K562 (cell line): ENCODE data around the gene ZC3H10. TPM values are rescaled to one million over a fixed set of nuclear protein-coding genes. Genes with fewer than 3 reads are reported as not detected.

Source experiments
- BHLHE40 ChIP-seq: IDR thresholded peaks from 2 replicates; pipeline ENCODE4 v1.6.1; 2011; ENCODE audit warnings: low read length, improper control_type of control experiment
- CHD1 ChIP-seq: fragments of 200-600 bp; sonication (generic); IDR thresholded peaks from one replicate; pipeline ENCODE4 v1.6.1; 2012; ENCODE audit warnings: mild to moderate bottlenecking, moderate library complexity, low read length, inconsistent platforms
- DNMT1 ChIP-seq: fragments of 450-650 bp; IDR thresholded peaks from 2 replicates; pipeline ENCODE4 v1.6.1; 2016; ENCODE audit warnings: antibody characterized with exemption, mild to moderate bottlenecking
- FOXA3 ChIP-seq, 2 experiments: fragments of 450-650 bp in 1 of 2; sonication (generic) in 1 of 2; formaldehyde crosslinking; IDR thresholded peaks in 1 of 2; conservative IDR thresholded peaks in 1 of 2; 2 replicates each; pipeline versions ENCODE4 v1.4.0 to v1.8.0; 2020 to 2022; ENCODE audit warnings: mild to moderate bottlenecking in 2 of 2, missing genetic modification reagents in 1 of 2
- HCFC1 ChIP-seq: IDR thresholded peaks from 2 replicates; pipeline ENCODE4 v1.6.1; 2012; ENCODE audit warnings: low read depth, low read length, improper control_type of control experiment
- HDAC1 ChIP-seq, 2 experiments: fragments of 450-650 bp; IDR thresholded peaks; 2 replicates each; pipeline ENCODE4 v1.6.1; 2016 to 2017; ENCODE audit warnings: inconsistent platforms in 1 of 2, mild to moderate bottlenecking in 1 of 2, moderate library complexity in 1 of 2
- HDAC3 ChIP-seq: fragments of 450-650 bp; IDR thresholded peaks from 2 replicates; pipeline ENCODE4 v1.6.1; 2018; ENCODE audit warnings: borderline replicate concordance, mild to moderate bottlenecking, moderate library complexity; ENCODE audit not compliant: partially characterized antibody
- HOXB6 ChIP-seq: fragments of 250-450 bp; sonication (Bioruptor Pico); IDR thresholded peaks from 2 replicates; pipeline ENCODE4 v1.5.1; 2022; ENCODE audit warnings: mild to moderate bottlenecking, borderline replicate concordance
- L3MBTL2 ChIP-seq: fragments of 450-650 bp; IDR thresholded peaks from 2 replicates; pipeline ENCODE4 v1.6.1; 2016; ENCODE audit warnings: mild to moderate bottlenecking, moderate library complexity
- MAZ ChIP-seq, 2 experiments: fragments of 450-650 bp in 1 of 2; sonication (generic) in 1 of 2; formaldehyde crosslinking; IDR thresholded peaks in 1 of 2; conservative IDR thresholded peaks in 1 of 2; 2 replicates each; pipeline versions ENCODE4 v1.4.0 to v1.5.0; 2020; ENCODE audit warnings: mild to moderate bottlenecking in 1 of 2, missing genetic modification reagents in 1 of 2
- NFE2 ChIP-seq: IDR thresholded peaks from 2 replicates; pipeline ENCODE4 v1.6.1; 2014; ENCODE audit warnings: antibody characterized with exemption, low read depth
- NFIX ChIP-seq: fragments of 250-450 bp; sonication (Bioruptor Pico); IDR thresholded peaks from 2 replicates; pipeline ENCODE4 v1.4.0; 2020; ENCODE audit warnings: low read depth, mild to moderate bottlenecking, moderate library complexity
- PHF8 ChIP-seq: fragments of 200-600 bp; sonication (generic); IDR thresholded peaks from 2 replicates; pipeline ENCODE4 v1.6.1; 2012; ENCODE audit warnings: mixed run types, mild to moderate bottlenecking, inconsistent platforms, low read length, moderate library complexity, borderline replicate concordance
- RAD21 ChIP-seq, 2 experiments: fragments of 250-450 bp in 1 of 2; fragments of 450-650 bp in 1 of 2; sonication (Bioruptor Pico) in 1 of 2; formaldehyde crosslinking in 1 of 2; IDR thresholded peaks in 1 of 2; conservative IDR thresholded peaks in 1 of 2; 2 replicates each; pipeline versions ENCODE4 v1.4.0 to v1.8.0; 2020 to 2022; ENCODE audit warnings: mild to moderate bottlenecking in 2 of 2, moderate library complexity in 1 of 2
- RB1 ChIP-seq: fragments of 450-650 bp; IDR thresholded peaks from 2 replicates; pipeline ENCODE4 v1.6.1; 2017; ENCODE audit warnings: low read depth, mild to moderate bottlenecking
- SAFB ChIP-seq: fragments of 200-400 bp; formaldehyde crosslinking; IDR thresholded peaks from 2 replicates; pipeline ENCODE4 v1.6.1; 2017; ENCODE audit warnings: low read depth, low read length, borderline replicate concordance
- TAF7 ChIP-seq: fragments of 450-650 bp; IDR thresholded peaks from 2 replicates; pipeline ENCODE4 v1.6.1; 2016; ENCODE audit warnings: missing genetic modification characterization, missing compliant biosample characterization
- ZBTB11 ChIP-seq, 3 experiments: fragments of 200-800 bp in 1 of 3; fragments of 250-450 bp in 1 of 3; fragments of 450-650 bp in 1 of 3; sonication (Bioruptor Pico) in 1 of 3; sonication (Bioruptor generic) in 1 of 3; formaldehyde crosslinking in 1 of 3; IDR thresholded peaks; 2 replicates each; pipeline versions ENCODE4 v1.6.1 to v1.8.0; 2016 to 2022; ENCODE audit warnings: mild to moderate bottlenecking in 2 of 3, missing genetic modification characterization in 2 of 3, missing compliant biosample characterization in 1 of 3, moderate library complexity in 1 of 3
- ZBTB33 ChIP-seq: sonication (generic); formaldehyde crosslinking; IDR thresholded peaks from 2 replicates; pipeline ENCODE4 v1.8.1; 2023; ENCODE audit warnings: mild to moderate bottlenecking, missing genetic modification reagents
- ZNF699 ChIP-seq: fragments of 250-450 bp; sonication (Bioruptor Pico); IDR thresholded peaks from 2 replicates; pipeline ENCODE4 v1.8.0; 2021; ENCODE audit warnings: mild to moderate bottlenecking, moderate library complexity; ENCODE audit not compliant: insufficient replicate concordance
- polyA plus RNA-seq, 8 experiments: library from polyadenylated mRNA; depleted of rRNA in 4 of 8; stranded (reverse) in 5 of 8; unstranded in 3 of 8; fragments of >200 nt; fragmentation: Nextera tagmentation in 2 of 8; fragmentation: Illumina TruSeq in 1 of 8; extraction: Ambion mirVana in 2 of 8; extraction: Trizol in 1 of 8; gene quantifications; 2 replicates each; pipeline versions ENCODE4 v1.2.1 to v1.2.3, GENCODE V29; 2011 to 2014; ENCODE audit warnings: inconsistent platforms in 1 of 8, missing spikeins in 1 of 8
- total RNA-seq, 7 experiments: library from RNA; depleted of rRNA in 6 of 7; stranded (reverse); fragments of >200 nt in 6 of 7; fragmentation: Illumina TruSeq in 2 of 7; extraction: Trizol in 2 of 7; gene quantifications; 2 replicates each; pipeline versions ENCODE4 v1.2.1 to v1.2.3, GENCODE V29; 2011 to 2021; ENCODE audit warnings: low replicate concordance in 1 of 7

ZC3H10 gene
- total and polyA plus RNA-seq, 9 of the 15 experiments (the other 6 are each of a cell fraction or from before 2014, with no cell fraction given), result 0.31 to 4.1 (median 1.6) TPM

GRCh38 chr12:56104815-56105608 lies 13.1 kb upstream of the ZC3H10 start (continued):
- TF ChIP-seq BHLHE40 (peak; percentile 57; the same call in 1 of the 2 replicates), ZBTB11 (CRISPR knock-in tag; IDR thresholded peaks at IDR 0.05) (0 out of 6 replicates have a peak, but pooled peaks of 1 of the 3 experiments have one; percentile 33), SAFB (no peak), DNMT1 (0 out of 2 replicates have a peak, but pooled peaks have one; percentile 37), MAZ (CRISPR knock-in tag; conservative IDR thresholded peaks at IDR 0.05 in 1 of 2, IDR thresholded peaks at IDR 0.05 in 1 of 2) (0 out of 4 replicates have a peak, but pooled peaks of 1 of the 2 experiments have one; percentile 10), HCFC1 (no peak), ZBTB33 (CRISPR knock-in tag) (peak; percentile 6; the same call in 1 of the 2 replicates), RB1 (0 out of 2 replicates have a peak, but pooled peaks have one; percentile 20), HDAC1 (IDR thresholded peaks at IDR 0.05) (peak in 1 of 2 experiments; percentile 77; a peak in 2 of 4 replicates), FOXA3 (CRISPR knock-in tag; conservative IDR thresholded peaks at IDR 0.05 in 1 of 2, IDR thresholded peaks at IDR 0.05 in 1 of 2) (0 out of 4 replicates have a peak, but pooled peaks of 1 of the 2 experiments have one; percentile 39), L3MBTL2 (peak; percentile 74), PHF8 (peak; percentile 1; the same call in 1 of the 2 replicates), CHD1 (peak; percentile 27), TAF7 (tag) (0 out of 2 replicates have a peak, but pooled peaks have one; percentile 56), RAD21 (CRISPR knock-in tag; conservative IDR thresholded peaks at IDR 0.05 in 1 of 2, IDR thresholded peaks at IDR 0.05 in 1 of 2) (peak in 1 of 2 experiments; percentile 14; a peak in 1 of 4 replicates), ZNF699 (no peak), HOXB6 (CRISPR knock-in tag) (no peak), HDAC3 (no peak), NFIX (CRISPR knock-in tag) (no peak), NFE2 (no peak)
